ENCODE results near the gene RALGAPA1.

GRCh38 chr14:35519986-35520385 lies 289.1 kb downstream of the RALGAPA1 start:
- TF ChIP-seq CTCF (IDR thresholded peaks at IDR 0.05) = no peak
- TF ChIP-seq EP300 (IDR thresholded peaks at IDR 0.05) = no peak
